Uterus (tissue), 4 donors: Measurements from ENCODE around the gene BTF3. TPM values are rescaled to one million over a fixed set of nuclear protein-coding genes. Genes with fewer than 3 reads are reported as not detected.
"Not testable (repeated sequence)": the region's sequence is repeated elsewhere in the genome, so short reads cannot be mapped to it uniquely, and the experiment has no call there.

Source experiments
- DNase-seq, 2 donors: peaks; one replicate each; pipeline ENCODE4 v3.0.0-alpha.2; 2019 to 2020
- H3K27ac ChIP-seq, 2 donors: fragments of 200-600 bp; sonication (generic); 1 replicate in 1 of 2; 2 replicates in 1 of 2; pipeline ENCODE4 v1.5.1; 2016 to 2018
- H3K27me3 ChIP-seq, 2 donors: fragments of 200-600 bp; sonication (generic); one replicate each; pipeline ENCODE4 v1.5.1; 2018 to 2019; ENCODE audit warnings: control low read depth in 1 of 2
- H3K36me3 ChIP-seq, 2 donors: fragments of 200-600 bp; sonication (generic); one replicate each; pipeline ENCODE4 v1.5.1; 2019; ENCODE audit warnings: control low read depth in 1 of 2
- H3K4me1 ChIP-seq, 2 donors: fragments of 200-600 bp; sonication (generic); one replicate each; pipeline ENCODE4 v1.5.1; 2018 to 2019; ENCODE audit warnings: control low read depth in 1 of 2
- H3K4me3 ChIP-seq, 2 donors: fragments of 200-600 bp; sonication (generic); 1 replicate in 1 of 2; 2 replicates in 1 of 2; pipeline ENCODE4 v1.5.1; 2018 to 2019; ENCODE audit warnings: mild to moderate bottlenecking in 1 of 2
- H3K9me3 ChIP-seq, 2 donors: fragments of 200-600 bp; sonication (generic); one replicate each; pipeline ENCODE4 v1.5.1; 2019; ENCODE audit warnings: control low read depth in 1 of 2
- POLR2A ChIP-seq, 2 donors: fragments of 450-650 bp; IDR thresholded peaks; one replicate each; pipeline ENCODE4 v1.6.1; 2016; ENCODE audit warnings: antibody characterized with exemption in 2 of 2, mild to moderate bottlenecking in 1 of 2, moderate library complexity in 1 of 2
- intact Hi-C: fragments of 100-400 bp; cut with DNase I; formaldehyde crosslinking; loops from one replicate; pipeline ENCODE4 v1.15.1; 2023; ENCODE audit warnings: low total_unique reads
- total RNA-seq, 4 donors: library from RNA; depleted of rRNA in 3 of 4; stranded (reverse); fragments of >200 nt in 3 of 4; gene quantifications; one replicate each; pipeline versions ENCODE4 v1.1.0 to v1.2.4, GENCODE V29; 2014 to 2023
- TF ChIP-seq, protein P1 (sequence below), 4 experiments: fragments of 200-600 bp in 2 of 4; fragments of 450-650 bp in 2 of 4; sonication (generic) in 2 of 4; IDR thresholded peaks; one replicate each; pipeline ENCODE4 v1.5.1; 2016 to 2019; ENCODE audit warnings: antibody characterized with exemption in 4 of 4, mild to moderate bottlenecking in 2 of 4, moderate library complexity in 1 of 4
- donor health status: DM: yes; HTN: yes; CAD: no.

Gene BTF3
- total RNA-seq, 4 donors from 2014 or later, result 247 to 690 (median 555) TPM

DNA sequence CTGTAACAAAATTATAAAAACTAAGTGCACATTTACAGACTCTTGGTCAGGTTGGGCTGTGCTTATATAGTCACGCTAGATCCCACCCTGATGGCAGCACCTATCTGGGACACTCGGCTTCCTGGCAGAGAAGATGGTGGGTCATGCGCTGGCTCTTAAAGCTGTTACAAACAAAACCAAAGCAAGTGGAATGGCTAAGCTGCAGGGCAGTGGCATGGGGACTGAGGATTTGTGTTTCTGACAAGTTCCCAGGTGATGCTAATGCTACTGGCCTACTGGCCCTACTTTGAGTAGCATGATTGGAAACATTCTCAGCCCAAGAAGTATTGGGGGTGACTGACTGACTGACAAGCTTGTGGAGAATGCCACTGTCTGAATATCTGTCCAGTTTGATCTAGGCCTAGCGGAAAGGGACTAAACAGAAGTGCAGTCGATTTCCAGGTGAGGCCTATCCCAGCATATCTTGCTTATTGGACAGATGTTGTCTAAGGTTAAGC, 8.3 kb downstream of the BTF3 start:
- intact Hi-C loops, result no loop called here
- DNase-seq, result no peak
- Histone ChIP-seq H3K9me3 (no peaks in the 10 kb centered on the region), H3K4me3 (no peak overlapping the region), H3K4me1 (no peaks in the 10 kb centered on the region), H3K27ac (no peak overlapping the region), H3K36me3 (no peaks in the 10 kb centered on the region), H3K27me3 (no peaks in the 10 kb centered on the region)
- TF ChIP-seq, protein P1, sequence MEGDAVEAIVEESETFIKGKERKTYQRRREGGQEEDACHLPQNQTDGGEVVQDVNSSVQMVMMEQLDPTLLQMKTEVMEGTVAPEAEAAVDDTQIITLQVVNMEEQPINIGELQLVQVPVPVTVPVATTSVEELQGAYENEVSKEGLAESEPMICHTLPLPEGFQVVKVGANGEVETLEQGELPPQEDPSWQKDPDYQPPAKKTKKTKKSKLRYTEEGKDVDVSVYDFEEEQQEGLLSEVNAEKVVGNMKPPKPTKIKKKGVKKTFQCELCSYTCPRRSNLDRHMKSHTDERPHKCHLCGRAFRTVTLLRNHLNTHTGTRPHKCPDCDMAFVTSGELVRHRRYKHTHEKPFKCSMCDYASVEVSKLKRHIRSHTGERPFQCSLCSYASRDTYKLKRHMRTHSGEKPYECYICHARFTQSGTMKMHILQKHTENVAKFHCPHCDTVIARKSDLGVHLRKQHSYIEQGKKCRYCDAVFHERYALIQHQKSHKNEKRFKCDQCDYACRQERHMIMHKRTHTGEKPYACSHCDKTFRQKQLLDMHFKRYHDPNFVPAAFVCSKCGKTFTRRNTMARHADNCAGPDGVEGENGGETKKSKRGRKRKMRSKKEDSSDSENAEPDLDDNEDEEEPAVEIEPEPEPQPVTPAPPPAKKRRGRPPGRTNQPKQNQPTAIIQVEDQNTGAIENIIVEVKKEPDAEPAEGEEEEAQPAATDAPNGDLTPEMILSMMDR (IDR thresholded peaks at IDR 0.05), result no peak
- TF ChIP-seq POLR2A (IDR thresholded peaks at IDR 0.05), result no peak

DNA sequence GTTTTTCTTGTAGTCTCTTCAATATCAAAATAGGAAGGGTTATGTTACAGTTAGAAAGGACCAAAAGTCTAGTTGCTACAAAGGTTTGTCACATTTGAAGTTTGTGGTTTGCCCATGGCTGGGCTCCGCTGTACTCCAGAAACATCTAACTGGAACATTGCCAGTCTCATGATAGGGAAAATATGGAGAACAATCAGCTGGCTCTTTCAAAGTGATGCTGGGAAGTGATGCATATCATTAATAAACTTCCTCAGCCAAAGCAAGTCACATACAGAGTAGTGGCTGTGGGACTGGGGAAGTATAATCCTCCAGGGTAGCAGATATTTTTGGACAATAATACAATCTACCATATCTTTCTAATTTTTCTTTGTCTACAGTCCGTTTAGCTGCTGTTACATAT, 8.8 kb downstream of the BTF3 start:
- intact Hi-C loops, result no loop called here
- Histone ChIP-seq H3K27me3 (no peaks in the 10 kb centered on the region), H3K27ac (no peak overlapping the region), H3K36me3 (no peaks in the 10 kb centered on the region), H3K9me3 (no peaks in the 10 kb centered on the region), H3K4me3 (no peak overlapping the region), H3K4me1 (no peaks in the 10 kb centered on the region)
- DNase-seq, result no peak
- no peak for TF ChIP-seq POLR2A (IDR thresholded peaks at IDR 0.05)
- TF ChIP-seq, protein P1 (IDR thresholded peaks at IDR 0.05), result no peak

DNA sequence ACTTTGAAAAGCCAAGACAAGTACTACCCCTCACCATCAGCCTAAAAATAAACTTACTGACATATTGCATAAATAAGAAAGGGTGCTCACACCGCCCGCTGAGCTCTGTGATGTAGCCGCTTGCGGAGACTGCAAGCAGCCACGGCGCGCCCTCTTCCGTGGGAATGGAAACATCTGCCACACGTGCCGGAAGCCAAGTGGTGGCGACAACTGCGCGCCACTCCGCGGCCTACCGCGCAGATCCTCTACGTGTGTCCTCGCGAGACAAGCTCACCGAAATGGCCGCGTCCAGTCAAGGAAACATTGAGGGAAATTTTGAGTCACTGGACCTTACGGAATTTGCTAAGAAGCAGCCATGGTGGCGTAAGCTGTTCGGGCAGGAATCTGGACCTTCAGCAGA, 10.3 kb downstream of the BTF3 start:
- H3K27ac ChIP-seq, H3K4me3 ChIP-seq, H3K9me3 ChIP-seq, H3K4me1 ChIP-seq, H3K36me3 ChIP-seq, DNase-seq, H3K27me3 ChIP-seq, intact Hi-C loops: not testable (repeated sequence)

DNA sequence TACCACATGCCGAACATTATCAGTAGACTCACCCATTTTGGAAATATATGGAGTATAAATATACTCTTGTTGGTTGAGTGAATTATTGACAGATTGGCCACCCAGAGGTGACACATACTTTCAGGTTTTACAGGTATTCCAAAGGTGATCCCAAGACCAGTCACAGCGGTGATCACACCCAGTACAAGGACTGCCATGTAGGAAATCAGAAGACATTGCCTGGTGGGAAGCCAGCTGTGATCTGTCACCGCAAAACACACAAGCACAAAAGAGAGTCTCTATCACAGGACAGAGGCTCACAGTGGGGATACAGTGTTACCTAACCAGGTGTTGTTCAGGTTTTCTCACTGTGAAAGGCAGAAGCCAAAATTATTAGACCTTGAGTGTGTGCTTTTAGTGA, 15.8 kb downstream of the BTF3 start:
- DNase-seq, result no peak
- no peaks in the 10 kb centered on the region for H3K9me3 ChIP-seq
- TF ChIP-seq POLR2A (IDR thresholded peaks at IDR 0.05), result no peak
- TF ChIP-seq, protein P1 (IDR thresholded peaks at IDR 0.05), result no peak
- H3K4me3 ChIP-seq, result no peak overlapping the region
- no peaks in the 10 kb centered on the region for H3K4me1 ChIP-seq
- no peak overlapping the region for H3K27ac ChIP-seq
- intact Hi-C loops, result no loop called here
- H3K36me3 ChIP-seq, result no peaks in the 10 kb centered on the region
- no peaks in the 10 kb centered on the region for H3K27me3 ChIP-seq

DNA sequence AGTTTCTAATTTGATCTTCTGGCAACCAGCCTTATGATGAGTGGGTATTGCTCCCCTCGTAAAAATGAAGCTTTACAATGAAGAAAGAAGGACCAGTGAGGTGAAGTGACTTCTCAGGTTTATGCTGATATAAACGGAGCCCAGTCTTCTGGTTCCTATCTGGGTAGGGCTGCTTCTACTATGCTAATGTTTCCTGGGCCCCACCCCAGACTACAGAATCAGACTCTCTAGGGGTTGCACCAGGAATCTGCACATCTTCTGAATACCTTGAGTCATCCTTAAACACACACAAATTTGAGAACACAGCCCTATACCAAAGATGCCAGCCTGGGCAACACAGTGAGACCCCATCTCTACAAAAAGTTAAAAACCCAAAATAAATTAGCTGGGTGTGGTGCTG, 16.2 kb downstream of the BTF3 start:
- DNase-seq, result no peak
- intact Hi-C loops, result no loop called here
- H3K9me3 ChIP-seq, result no peaks in the 10 kb centered on the region
- no peaks in the 10 kb centered on the region for H3K4me1 ChIP-seq
- no peak overlapping the region for H3K4me3 ChIP-seq
- H3K36me3 ChIP-seq, result no peaks in the 10 kb centered on the region
- H3K27me3 ChIP-seq, result no peaks in the 10 kb centered on the region
- TF ChIP-seq, protein P1 (IDR thresholded peaks at IDR 0.05), result no peak
- no peak for TF ChIP-seq POLR2A (IDR thresholded peaks at IDR 0.05)
- no peak overlapping the region for H3K27ac ChIP-seq

DNA sequence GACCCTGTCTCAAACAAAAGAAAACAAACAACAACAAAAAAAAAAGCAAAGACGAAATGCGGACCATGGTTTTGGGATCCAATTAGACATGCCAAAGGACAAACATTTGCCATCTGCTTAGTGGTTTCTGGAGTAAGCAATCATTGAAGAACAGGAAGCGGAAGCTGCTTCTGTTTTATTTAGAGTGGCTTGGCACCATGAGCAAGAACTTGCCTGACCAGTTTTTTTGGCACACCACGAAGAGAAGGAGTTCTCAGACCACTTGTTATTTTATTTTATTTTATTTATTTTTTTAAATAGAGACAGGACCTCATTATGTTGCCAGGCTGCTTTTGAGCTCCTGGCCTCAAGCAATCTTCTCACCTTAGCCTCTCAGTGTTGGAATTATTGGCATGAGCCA, 17.0 kb downstream of the BTF3 start:
- intact Hi-C loops, result no loop called here
- Histone ChIP-seq H3K4me1 (no peaks in the 10 kb centered on the region), H3K4me3 (no peak overlapping the region), H3K27ac (no peak overlapping the region), H3K27me3 (no peaks in the 10 kb centered on the region), H3K36me3 (no peaks in the 10 kb centered on the region), H3K9me3 (no peaks in the 10 kb centered on the region)
- TF ChIP-seq, protein P1 (IDR thresholded peaks at IDR 0.05), result no peak
- TF ChIP-seq POLR2A (IDR thresholded peaks at IDR 0.05), result no peak
- DNase-seq, result no peak
